ENCODE results near the gene WRNIP1.

GRCh38 chr6:2767657-2768524 lies 2.7 kb downstream of the WRNIP1 start:
- TF ChIP-seq CTCF (IDR thresholded peaks at IDR 0.05): no peak
- no peak for TF ChIP-seq POLR2A (IDR thresholded peaks at IDR 0.05)

All from uterus (tissue), 2 donors.